ENCODE data around the gene CXCL14.

The CXCL14 gene

GRCh38 chr5:135566422-135567400, 12.1 kb downstream of the CXCL14 start:
- no peaks in the 10 kb centered on the region for H3K4me1 ChIP-seq (ENCODE audit: low read length)
- H3K9ac ChIP-seq (ENCODE audit: low read length), result no peak overlapping the region
- H3K9me3 ChIP-seq (replicated peaks; ENCODE audit: insufficient read depth, low read length), result no peaks in the 10 kb centered on the region
- no peak for DNase-seq
- H4K20me1 ChIP-seq (ENCODE audit: insufficient read depth, low read length), result no peaks in the 10 kb centered on the region
- H3K79me2 ChIP-seq (ENCODE audit: low read length), result no peaks in the 10 kb centered on the region
- peak overlapping the region; percentile 13 for H2AFZ ChIP-seq (ENCODE audit: low read length)
- no peaks in the 10 kb centered on the region for H3F3A ChIP-seq (ENCODE audit: insufficient read depth, low read length)
- no peak overlapping the region for H3K4me2 ChIP-seq (ENCODE audit: low read depth, low read length)
- H3K27me3 ChIP-seq (replicated peaks; ENCODE audit: insufficient read depth, low read length), result peaks cover 9% of the 10 kb centered on the region
- H3K9me2 ChIP-seq (replicated peaks; ENCODE audit: insufficient read depth, low read length), result no peaks in the 10 kb centered on the region
- H3K4me3 ChIP-seq (ENCODE audit: low read length), result no peak overlapping the region
- TF ChIP-seq CTCF (IDR thresholded peaks at IDR 0.05; ENCODE audit: low read length), result no peak
- TF ChIP-seq EZH2phosphoT487 (IDR thresholded peaks at IDR 0.05; ENCODE audit: low read length), result no peak
- no peak for TF ChIP-seq EZH2 (optimal IDR thresholded peaks at IDR 0.05; ENCODE audit: low read depth, low read length)
- no peaks in the 10 kb centered on the region for H3K36me3 ChIP-seq (replicated peaks; ENCODE audit: insufficient read depth, low read length)
- no peak overlapping the region; the same call in 1 of the 2 replicates for H3K27ac ChIP-seq (ENCODE audit: low read length)

GRCh38 chr5:135565725-135566421, 12.9 kb downstream of the CXCL14 start:
- H3K9me3 ChIP-seq (replicated peaks; ENCODE audit: insufficient read depth, low read length), result no peaks in the 10 kb centered on the region
- H3K4me1 ChIP-seq (ENCODE audit: low read length), result 0 out of 2 replicates have a peak, but pooled peaks cover 2% of the 10 kb centered on the region
- no peak overlapping the region for H3K4me3 ChIP-seq (ENCODE audit: low read length)
- H3F3A ChIP-seq (ENCODE audit: insufficient read depth, low read length), result no peaks in the 10 kb centered on the region
- no peak overlapping the region for H3K27ac ChIP-seq (ENCODE audit: low read length)
- peak overlapping the region; percentile 13 for H2AFZ ChIP-seq (ENCODE audit: low read length)
- peak; percentile 95 for TF ChIP-seq CTCF (IDR thresholded peaks at IDR 0.05; ENCODE audit: low read length)
- no peak for TF ChIP-seq EZH2phosphoT487 (IDR thresholded peaks at IDR 0.05; ENCODE audit: low read length)
- TF ChIP-seq EZH2 (optimal IDR thresholded peaks at IDR 0.05; ENCODE audit: low read depth, low read length), result no peak
- no peak overlapping the region for H3K4me2 ChIP-seq (ENCODE audit: low read depth, low read length)
- peaks cover 4% of the 10 kb centered on the region; the same call in 1 of the 2 replicates for H3K27me3 ChIP-seq (replicated peaks; ENCODE audit: insufficient read depth, low read length)
- DNase-seq, result peak; percentile 76
- H3K9ac ChIP-seq (ENCODE audit: low read length), result no peak overlapping the region
- H3K9me2 ChIP-seq (replicated peaks; ENCODE audit: insufficient read depth, low read length), result no peaks in the 10 kb centered on the region
- no peaks in the 10 kb centered on the region for H4K20me1 ChIP-seq (ENCODE audit: insufficient read depth, low read length)
- no peaks in the 10 kb centered on the region for H3K36me3 ChIP-seq (replicated peaks; ENCODE audit: insufficient read depth, low read length)
- H3K79me2 ChIP-seq (ENCODE audit: low read length), result no peaks in the 10 kb centered on the region

- Histone ChIP-seq H3K79me2 (ENCODE audit: low read length) (no peaks in the 10 kb centered on the region), H3K9ac (ENCODE audit: low read length) (no peak overlapping the region), H3F3A (ENCODE audit: insufficient read depth, low read length) (no peaks in the 10 kb centered on the region), H3K36me3 (replicated peaks; ENCODE audit: insufficient read depth, low read length) (no peaks in the 10 kb centered on the region), H3K9me3 (replicated peaks; ENCODE audit: insufficient read depth, low read length) (no peaks in the 10 kb centered on the region), H3K27me3 (replicated peaks; ENCODE audit: insufficient read depth, low read length) (no peaks in the 10 kb centered on the region; the same call in 1 of the 2 replicates), H4K20me1 (ENCODE audit: insufficient read depth, low read length) (no peaks in the 10 kb centered on the region), H3K9me2 (replicated peaks; ENCODE audit: insufficient read depth, low read length) (no peaks in the 10 kb centered on the region), H3K4me2 (ENCODE audit: low read depth, low read length) (no peak overlapping the region), H3K4me3 (ENCODE audit: low read length) (no peak overlapping the region), H2AFZ (ENCODE audit: low read length) (no peak overlapping the region), H3K27ac (ENCODE audit: low read length) (no peak overlapping the region), H3K4me1 (ENCODE audit: low read length) (0 out of 2 replicates have a peak, but pooled peaks cover 2% of the 10 kb centered on the region)
- DNase-seq, result no peak
- no peak for TF ChIP-seq CTCF (IDR thresholded peaks at IDR 0.05; ENCODE audit: low read length)
- TF ChIP-seq EZH2phosphoT487 (IDR thresholded peaks at IDR 0.05; ENCODE audit: low read length), result no peak
- no peak for TF ChIP-seq EZH2 (optimal IDR thresholded peaks at IDR 0.05; ENCODE audit: low read depth, low read length)
These were observed 13.5 kb downstream of the CXCL14 start for GRCh38 chr5:135565266-135565665.

Measured in MM.1S (cell line).